PC-9 (cell line): Measurements from ENCODE around the gene USP28. TPM values are rescaled to one million over a fixed set of nuclear protein-coding genes. Genes with fewer than 3 reads are reported as not detected.

Source experiments
- BruUV-seq: library from RNA; stranded (reverse); fragments of 400-500 nt; replicated peaks from 2 replicates; lab custom pipeline; 2021; lab: Mats Ljungman, UMichigan
- CTCF ChIA-PET: fragments of 300-600 bp; sonication (Branson Sonifier 250); formaldehyde crosslinking; loops from one replicate; lab custom pipeline; 2022; ENCODE audit warnings: antibody characterized with exemption; lab: Charles Lee
- POLR2A ChIA-PET: fragments of 300-600 bp; sonication (Branson Sonifier 250); formaldehyde crosslinking; loops from one replicate; lab custom pipeline; 2022; ENCODE audit warnings: antibody characterized with exemption; ENCODE audit not compliant: unreplicated experiment; lab: Charles Lee
- DNase-seq, 2 experiments: peaks; one replicate each; pipeline versions ENCODE4 v3.0.0 to v3.0.0-alpha.2; 2015 to 2022; ENCODE audit warnings: mixed read lengths in 1 of 2
- H2AFZ ChIP-seq: fragments of 200-600 bp; sonication (generic); 2 replicates; pipeline ENCODE4 v1.8.1; 2017; ENCODE audit warnings: antibody characterized with exemption
- H3F3A ChIP-seq: fragments of 200-600 bp; sonication (generic); 2 replicates; pipeline ENCODE4 v1.8.1; 2017; ENCODE audit warnings: antibody characterized with exemption, mild to moderate bottlenecking, low read depth; ENCODE audit not compliant: insufficient read depth
- H3K27ac ChIP-seq: fragments of 200-600 bp; sonication (generic); 2 replicates; pipeline ENCODE4 v1.6.1; 2016; ENCODE audit warnings: mixed run types
- H3K27me3 ChIP-seq: fragments of 200-600 bp; sonication (generic); 2 replicates; pipeline ENCODE4 v1.6.1; 2016; ENCODE audit warnings: low read depth, mixed run types; ENCODE audit not compliant: insufficient read depth
- H3K36me3 ChIP-seq: fragments of 200-600 bp; sonication (generic); 2 replicates; pipeline ENCODE4 v1.6.1; 2016; ENCODE audit warnings: low read depth, mixed run types
- H3K4me1 ChIP-seq: fragments of 200-600 bp; sonication (generic); replicated peaks from 2 replicates; pipeline ENCODE4 v1.6.1; 2016; ENCODE audit warnings: mixed run types; ENCODE audit not compliant: insufficient read depth
- H3K4me2 ChIP-seq: fragments of 200-600 bp; sonication (generic); 2 replicates; pipeline ENCODE4 v1.6.1; 2017; ENCODE audit warnings: mixed run types
- H3K4me3 ChIP-seq: fragments of 200-600 bp; sonication (generic); 2 replicates; pipeline ENCODE4 v1.6.1; 2016; ENCODE audit warnings: mixed run types
- H3K79me2 ChIP-seq: fragments of 200-600 bp; sonication (generic); 2 replicates; pipeline ENCODE4 v1.6.1; 2017; ENCODE audit warnings: low read depth, mixed run types
- H3K9me2 ChIP-seq: fragments of 200-600 bp; sonication (generic); 2 replicates; pipeline ENCODE4 v1.8.1; 2017; ENCODE audit warnings: mild to moderate bottlenecking; ENCODE audit not compliant: insufficient read depth
- H3K9me3 ChIP-seq: fragments of 200-600 bp; sonication (generic); 2 replicates; pipeline ENCODE4 v1.8.1; 2016; ENCODE audit warnings: low read depth; ENCODE audit not compliant: insufficient read depth
- H4K20me1 ChIP-seq: fragments of 200-600 bp; sonication (generic); 2 replicates; pipeline ENCODE4 v1.8.1; 2017; ENCODE audit not compliant: insufficient read depth
- CTCF ChIP-seq: fragments of 200-600 bp; sonication (generic); conservative IDR thresholded peaks from 2 replicates; pipeline ENCODE4 v1.6.1; 2017; ENCODE audit warnings: mixed run types, antibody characterized with exemption, mild to moderate bottlenecking, moderate library complexity
- EZH2 ChIP-seq: fragments of 200-600 bp; sonication (generic); IDR thresholded peaks from 2 replicates; pipeline ENCODE4 v1.8.0; 2017; ENCODE audit warnings: antibody characterized with exemption, low read depth
- intact Hi-C: fragments of 100-400 bp; cut with micrococcal nuclease; formaldehyde crosslinking; loops from one replicate; pipeline ENCODE4 v1.10.0; 2022; ENCODE audit not compliant: unreplicated experiment
- total RNA-seq: library from RNA; stranded (reverse); gene quantifications from 2 replicates; pipeline ENCODE4 v1.2.3, GENCODE V29; 2021

Gene USP28
- total RNA-seq, 1 experiment from 2014 or later = 38.1 TPM

GRCh38 chr11:113856966-113857759 is 18.2 kb downstream of the USP28 start:
- Histone ChIP-seq H3K4me3 (no peak overlapping the region), H3K9me3 (no peaks in the 10 kb centered on the region), H3K9me2 (no peaks in the 10 kb centered on the region), H3K4me2 (no peak overlapping the region), H3K36me3 (no peaks in the 10 kb centered on the region), H3F3A (no peaks in the 10 kb centered on the region), H4K20me1 (peaks cover 3% of the 10 kb centered on the region; the same call in 1 of the 2 replicates), H3K79me2 (no peaks in the 10 kb centered on the region), H3K4me1 (peaks cover 6% of the 10 kb centered on the region), H3K27ac (no peak overlapping the region), H3K27me3 (no peaks in the 10 kb centered on the region), H2AFZ (no peak overlapping the region)
- ChIA-PET POLR2A (no interaction called here), CTCF (no interaction called here)
- no TSS peak for BruUV-seq
- intact Hi-C loops = no loop called here
- TF ChIP-seq CTCF (no peak), EZH2 (no peak)
- DNase-seq = no peak

GRCh38 chr11:113855803-113856202 is 19.6 kb downstream of the USP28 start:
- ChIA-PET POLR2A (no interaction called here), CTCF (no interaction called here)
- H3K27ac ChIP-seq = no peak overlapping the region
- no peak overlapping the region for H3K4me2 ChIP-seq
- H3K4me1 ChIP-seq = peaks cover 6% of the 10 kb centered on the region
- no peaks in the 10 kb centered on the region for H3K79me2 ChIP-seq
- no peaks in the 10 kb centered on the region for H3K36me3 ChIP-seq
- no peaks in the 10 kb centered on the region for H3F3A ChIP-seq
- no peak overlapping the region for H2AFZ ChIP-seq
- no peak overlapping the region for H3K4me3 ChIP-seq
- no peaks in the 10 kb centered on the region for H3K9me3 ChIP-seq
- intact Hi-C loops = no loop called here
- no peaks in the 10 kb centered on the region for H3K9me2 ChIP-seq
- no peaks in the 10 kb centered on the region for H3K27me3 ChIP-seq
- BruUV-seq = no TSS peak
- H4K20me1 ChIP-seq = peaks cover 3% of the 10 kb centered on the region; the same call in 1 of the 2 replicates
- no peak for DNase-seq
- TF ChIP-seq EZH2 (no peak), CTCF (no peak)

- H3F3A ChIP-seq = no peaks in the 10 kb centered on the region
- BruUV-seq = no TSS peak
- CTCF ChIA-PET = no interaction called here
Measured at GRCh38 chr11:113850188-113850587, 25.2 kb downstream of the USP28 start.

More at GRCh38 chr11:113850188-113850587, 25.2 kb downstream of the USP28 start:
- Histone ChIP-seq H2AFZ (no peak overlapping the region), H3K79me2 (no peaks in the 10 kb centered on the region), H3K4me1 (no peaks in the 10 kb centered on the region), H3K27me3 (no peaks in the 10 kb centered on the region), H3K36me3 (no peaks in the 10 kb centered on the region), H4K20me1 (no peaks in the 10 kb centered on the region), H3K4me2 (no peak overlapping the region), H3K27ac (no peak overlapping the region), H3K9me3 (no peaks in the 10 kb centered on the region), H3K4me3 (no peak overlapping the region), H3K9me2 (no peaks in the 10 kb centered on the region)
- no peak for DNase-seq
- TF ChIP-seq CTCF (no peak), EZH2 (no peak)
- POLR2A ChIA-PET = no interaction called here
- intact Hi-C loops = no loop called here
